Esophagus muscularis mucosa (tissue), 4 donors: ENCODE data around the gene OSGIN1. TPM values are rescaled to one million over a fixed set of nuclear protein-coding genes. Genes with fewer than 3 reads are reported as not detected.

Experiments
- DNase-seq: peaks from one replicate; pipeline ENCODE4 v3.0.0-alpha.2; 2017; ENCODE audit errors: extremely low spot score
- H3K27ac ChIP-seq, 4 donors: fragments of 200-600 bp; sonication (generic); replicated peaks in 1 of 4; 1 replicate in 3 of 4; 2 replicates in 1 of 4; pipeline ENCODE4 v1.5.1; 2016 to 2019; ENCODE audit warnings: mild to moderate bottlenecking in 1 of 4
- H3K27me3 ChIP-seq, 4 donors: fragments of 200-600 bp; sonication (generic); one replicate each; pipeline versions ENCODE4 v1.5.1 to v1.6.0; 2016 to 2019
- H3K36me3 ChIP-seq, 4 donors: fragments of 200-600 bp; sonication (generic); one replicate each; pipeline ENCODE4 v1.5.1; 2016 to 2019
- H3K4me1 ChIP-seq, 4 donors: fragments of 200-600 bp; sonication (generic); one replicate each; pipeline ENCODE4 v1.5.1; 2016 to 2019
- H3K4me3 ChIP-seq, 4 donors: fragments of 200-600 bp; sonication (generic); 1 replicate in 2 of 4; 2 replicates in 2 of 4; pipeline ENCODE4 v1.5.1; 2016 to 2019; ENCODE audit warnings: mild to moderate bottlenecking in 4 of 4, moderate library complexity in 1 of 4
- H3K9me3 ChIP-seq, 4 donors: fragments of 200-600 bp; sonication (generic); 1 replicate in 3 of 4; 2 replicates in 1 of 4; pipeline ENCODE4 v1.5.1; 2016 to 2019
- EP300 ChIP-seq: sonication (generic); formaldehyde crosslinking; IDR thresholded peaks from one replicate; pipeline ENCODE4 v1.6.1; 2017; ENCODE audit warnings: antibody characterized with exemption
- POLR2A ChIP-seq: fragments of 450-650 bp; IDR thresholded peaks from one replicate; pipeline ENCODE4 v1.6.1; 2017; ENCODE audit warnings: antibody characterized with exemption, moderate library complexity, mild to moderate bottlenecking, low read depth
- POLR2AphosphoS5 ChIP-seq, 2 donors: sonication (generic); formaldehyde crosslinking; IDR thresholded peaks; one replicate each; pipeline ENCODE4 v1.6.1; 2017; ENCODE audit warnings: antibody characterized with exemption in 2 of 2
- WGBS: methylation state at CpG from one replicate; pipeline ENCODE4 v1.1.5; 2018; 5-methylcytosine and 5-hydroxymethylcytosine counted together
- intact Hi-C: fragments of 100-400 bp; cut with DNase I; formaldehyde crosslinking; loops from one replicate; pipeline ENCODE4 v1.15.1; 2023
- total RNA-seq, 4 donors: library from RNA; depleted of rRNA; stranded (reverse); fragments of >200 nt; gene quantifications; one replicate each; pipeline versions ENCODE4 v1.1.0 to v1.2.1, GENCODE V29; 2016
- TF ChIP-seq, protein P1 (sequence below), 3 experiments: fragments of 200-600 bp in 2 of 3; fragments of 450-650 bp in 1 of 3; sonication (generic) in 2 of 3; IDR thresholded peaks; one replicate each; pipeline ENCODE4 v1.5.1; 2017 to 2019; ENCODE audit warnings: antibody characterized with exemption in 3 of 3, mild to moderate bottlenecking in 2 of 3, moderate library complexity in 1 of 3

The OSGIN1 gene
- total RNA-seq, 4 donors from 2014 or later = 7.1 to 17.6 (median 13.8) TPM

- peaks cover 0 to 14% (median 10%) of the 10 kb centered on the region in 4 donors for H3K4me1 ChIP-seq
- H3K27ac ChIP-seq = no peak overlapping the region
- peaks cover 36 to 59% (median 50%) of the 10 kb centered on the region in 4 donors for H3K36me3 ChIP-seq
- peaks cover 0 to 24% (median 0%) of the 10 kb centered on the region in 4 donors for H3K27me3 ChIP-seq
- no peak for DNase-seq
- TF ChIP-seq, protein P1, sequence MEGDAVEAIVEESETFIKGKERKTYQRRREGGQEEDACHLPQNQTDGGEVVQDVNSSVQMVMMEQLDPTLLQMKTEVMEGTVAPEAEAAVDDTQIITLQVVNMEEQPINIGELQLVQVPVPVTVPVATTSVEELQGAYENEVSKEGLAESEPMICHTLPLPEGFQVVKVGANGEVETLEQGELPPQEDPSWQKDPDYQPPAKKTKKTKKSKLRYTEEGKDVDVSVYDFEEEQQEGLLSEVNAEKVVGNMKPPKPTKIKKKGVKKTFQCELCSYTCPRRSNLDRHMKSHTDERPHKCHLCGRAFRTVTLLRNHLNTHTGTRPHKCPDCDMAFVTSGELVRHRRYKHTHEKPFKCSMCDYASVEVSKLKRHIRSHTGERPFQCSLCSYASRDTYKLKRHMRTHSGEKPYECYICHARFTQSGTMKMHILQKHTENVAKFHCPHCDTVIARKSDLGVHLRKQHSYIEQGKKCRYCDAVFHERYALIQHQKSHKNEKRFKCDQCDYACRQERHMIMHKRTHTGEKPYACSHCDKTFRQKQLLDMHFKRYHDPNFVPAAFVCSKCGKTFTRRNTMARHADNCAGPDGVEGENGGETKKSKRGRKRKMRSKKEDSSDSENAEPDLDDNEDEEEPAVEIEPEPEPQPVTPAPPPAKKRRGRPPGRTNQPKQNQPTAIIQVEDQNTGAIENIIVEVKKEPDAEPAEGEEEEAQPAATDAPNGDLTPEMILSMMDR (IDR thresholded peaks at IDR 0.05) = no peak
- TF ChIP-seq EP300 (no peak), POLR2A (no peak), POLR2AphosphoS5 (IDR thresholded peaks at IDR 0.05) (no peak)
- no peaks in the 10 kb centered on the region for H3K9me3 ChIP-seq
- intact Hi-C loops = loop anchor here (5.0 kb wide), 1 partner anchor 522 kb away; no protein-coding TSS in a partner anchor
- H3K4me3 ChIP-seq = no peak overlapping the region
- WGBS = 90% methylated on average over 6 of the region's 36 CpGs
Measured at GRCh38 chr16:83965444-83966152, 12.6 kb downstream of the OSGIN1 start.

DNA sequence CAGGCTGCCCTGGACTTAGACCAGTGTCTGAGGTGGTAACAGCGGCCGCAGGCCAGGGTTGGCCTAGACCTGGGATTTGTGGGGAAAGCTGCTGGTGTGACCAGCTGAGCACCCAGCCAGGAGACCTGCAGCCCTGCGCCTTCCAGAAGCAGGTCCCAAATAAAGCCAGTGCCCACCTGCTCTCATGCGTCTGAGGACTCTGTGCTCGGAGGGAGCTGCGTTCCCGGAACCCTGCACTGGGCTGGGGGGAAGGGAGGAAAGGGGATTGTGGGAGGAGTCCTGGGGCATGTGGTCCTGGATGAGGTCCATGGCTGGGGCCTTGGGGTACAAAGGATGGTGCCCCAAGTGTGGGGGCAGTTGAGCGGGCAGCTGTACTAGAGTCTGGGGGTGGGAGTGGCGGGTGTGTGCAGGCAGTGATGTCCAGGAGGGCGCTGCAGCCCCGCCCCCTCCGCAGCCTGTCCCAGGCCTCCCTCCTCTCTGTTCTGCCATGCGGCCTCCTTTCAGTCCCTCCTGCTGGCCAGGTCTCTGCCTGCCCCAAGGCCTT, 13.2 kb downstream of the OSGIN1 start:
- DNase-seq = no peak
- intact Hi-C loops = loop anchor here (5.0 kb wide), 1 partner anchor 521 kb away; no protein-coding TSS in a partner anchor
- no peak overlapping the region for H3K27ac ChIP-seq
- no peaks in the 10 kb centered on the region for H3K9me3 ChIP-seq
- TF ChIP-seq EP300 (no peak), POLR2A (no peak), POLR2AphosphoS5 (IDR thresholded peaks at IDR 0.05) (no peak)
- TF ChIP-seq, protein P1 (IDR thresholded peaks at IDR 0.05) = no peak
- WGBS = 85% methylated on average over 10 of the region's 13 CpGs
- H3K36me3 ChIP-seq = peaks cover 29 to 53% (median 43%) of the 10 kb centered on the region in 4 donors
- no peak overlapping the region for H3K4me3 ChIP-seq
- H3K27me3 ChIP-seq = peaks cover 0 to 24% (median 0%) of the 10 kb centered on the region in 4 donors
- H3K4me1 ChIP-seq = peaks cover 0 to 14% (median 10%) of the 10 kb centered on the region in 4 donors

- Histone ChIP-seq H3K4me1 (peaks cover 0 to 14% (median 10%) of the 10 kb centered on the region in 4 donors), H3K9me3 (no peaks in the 10 kb centered on the region), H3K36me3 (peaks cover 21 to 44% (median 35%) of the 10 kb centered on the region in 4 donors), H3K4me3 (no peak overlapping the region), H3K27me3 (peaks cover 0 to 24% (median 0%) of the 10 kb centered on the region in 4 donors), H3K27ac (no peak overlapping the region)
- WGBS = 80% methylated on average over 2 of the region's 2 CpGs
- no peak for TF ChIP-seq EP300
- TF ChIP-seq, protein P1 (IDR thresholded peaks at IDR 0.05) = no peak
- no peak for TF ChIP-seq POLR2A
- no peak for TF ChIP-seq POLR2AphosphoS5 (IDR thresholded peaks at IDR 0.05)
- intact Hi-C loops = loop anchor here (5.0 kb wide), 1 partner anchor 520 kb away; no protein-coding TSS in a partner anchor
- DNase-seq = no peak
Measured at GRCh38 chr16:83967091-83967490, 14.1 kb downstream of the OSGIN1 start.

DNA sequence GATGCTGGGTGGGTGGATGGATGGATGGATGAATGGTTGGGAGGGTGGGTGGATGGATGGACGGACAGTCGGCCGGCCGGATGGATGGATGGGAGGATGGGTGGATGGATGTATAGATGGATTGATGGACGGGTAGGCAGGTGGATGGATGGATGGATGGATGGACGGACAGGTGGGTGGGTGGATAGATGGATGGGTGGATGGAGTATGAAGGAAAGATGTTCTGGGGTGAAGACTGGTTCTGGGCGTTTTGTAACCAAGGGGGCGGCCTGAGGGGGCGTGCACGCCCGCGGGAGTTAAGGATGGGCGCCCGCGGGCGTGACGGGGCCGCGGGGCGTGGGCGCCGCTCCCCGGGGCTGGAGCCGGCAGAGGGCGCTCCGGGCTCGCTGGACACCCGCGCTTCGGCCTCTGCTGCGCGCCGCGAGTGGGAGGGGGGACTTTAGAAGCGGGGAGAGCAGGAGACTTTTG, 14.8 kb downstream of the OSGIN1 start, which contains the start of gene NECAB2:
Gene NECAB2 (plus strand): TSS at position 407 of the 468 bp plus-strand sequence. CDS start 405 bp downstream, outside the sequence.
- peak within 1 kb of the TSS; percentile 36 to 56 (median 48) for H3K4me3 ChIP-seq
- no peak for DNase-seq
- TF ChIP-seq EP300 = no peak
- TF ChIP-seq, protein P1 (IDR thresholded peaks at IDR 0.05) = peak; percentile 56 to 76 (median 63)
- intact Hi-C loops = loop anchor here (2.0 to 5.0 kb wide), 2 partner anchors 95 to 519 kb away; no protein-coding TSS in a partner anchor
- no peak within 1 kb of the TSS for H3K27ac ChIP-seq
- whole genome bisulfite sequencing = 18% methylated on average over 21 of the region's 35 CpGs
- no peaks in the 10 kb centered on the region for H3K9me3 ChIP-seq
- H3K27me3 ChIP-seq = peaks cover 0 to 24% (median 0%) of the 10 kb centered on the region in 4 donors
- H3K4me1 ChIP-seq = peaks cover 0 to 14% (median 10%) of the 10 kb centered on the region in 4 donors
- peaks cover 13 to 37% (median 27%) of the 10 kb centered on the region in 4 donors for H3K36me3 ChIP-seq
